Kidney epithelial cell (primary cell): Measurements from ENCODE around the gene CCR1. TPM values are rescaled to one million over a fixed set of nuclear protein-coding genes. Genes with fewer than 3 reads are reported as not detected.
"Not testable (repeated sequence)": the region's sequence is repeated elsewhere in the genome, so short reads cannot be mapped to it uniquely, and the experiment has no call there.

Source experiments
- DNase-seq: peaks from one replicate; pipeline ENCODE4 v3.0.0-alpha.2; 2010; ENCODE audit warnings: low read depth
- H3K27me3 ChIP-seq: 2 replicates; pipeline ENCODE4 v1.6.0; 2011; ENCODE audit warnings: low read length; ENCODE audit not compliant: control insufficient read depth, insufficient read depth
- H3K36me3 ChIP-seq: 2 replicates; pipeline ENCODE4 v1.5.1; 2011; ENCODE audit warnings: low read length; ENCODE audit not compliant: control insufficient read depth, insufficient read depth
- H3K4me3 ChIP-seq: 2 replicates; pipeline ENCODE4 v1.5.1; 2011; ENCODE audit warnings: low read depth, mild to moderate bottlenecking, control low read depth, low read length
- total RNA-seq: library from RNA; depleted of rRNA; stranded (reverse); fragments of >200 nt; gene quantifications from 2 replicates; pipeline ENCODE4 v1.2.3, GENCODE V29; 2015
- TF ChIP-seq, protein P1 (sequence below): IDR thresholded peaks from 2 replicates; pipeline ENCODE4 v1.5.1; 2011; ENCODE audit warnings: mild to moderate bottlenecking, moderate library complexity, low read length, control low read depth, inconsistent platforms; ENCODE audit not compliant: insufficient read depth, poor library complexity, severe bottlenecking

The CCR1 gene
- total RNA-seq, 1 donor from 2014 or later: not detected

DNA sequence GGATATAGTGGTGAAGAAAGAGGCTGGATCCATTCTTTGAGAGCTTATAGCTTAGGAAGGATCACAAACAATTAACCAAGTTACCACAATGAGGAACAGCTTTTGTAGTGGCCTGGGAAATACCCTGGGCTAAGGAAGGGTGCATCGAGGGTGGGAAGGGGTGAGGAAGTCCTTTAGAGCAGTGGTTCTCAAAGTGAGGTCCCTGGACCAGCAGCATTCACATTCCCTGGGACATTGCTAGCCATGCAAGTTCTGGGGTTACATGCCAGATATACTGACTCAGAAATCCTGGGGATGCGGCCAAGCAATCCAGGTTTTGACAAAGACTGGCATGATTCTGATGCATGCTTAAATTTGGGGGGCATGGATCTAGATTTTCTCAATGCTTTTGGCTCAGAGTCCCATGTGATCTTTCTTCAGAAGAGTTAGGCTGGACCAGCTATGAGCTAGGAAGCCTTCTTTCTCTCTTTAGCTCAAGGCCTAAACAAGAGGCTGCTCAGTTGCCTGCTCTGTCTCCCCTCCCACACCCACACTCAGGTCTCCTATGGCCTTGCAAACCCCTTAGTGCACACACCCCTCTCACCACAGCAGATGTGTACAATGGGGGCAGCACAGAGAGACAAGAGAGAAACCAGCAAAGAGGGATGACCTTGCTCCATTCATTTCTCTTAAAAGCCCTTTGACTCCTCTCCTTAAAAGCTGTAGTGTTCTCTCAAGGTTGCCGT is 1.8 kb upstream of the CCR1 start:
- Histone ChIP-seq H3K4me3 (no peak overlapping the region), H3K27me3 (peaks cover 4% of the 10 kb centered on the region), H3K36me3 (no peaks in the 10 kb centered on the region)
- TF ChIP-seq, protein P1, sequence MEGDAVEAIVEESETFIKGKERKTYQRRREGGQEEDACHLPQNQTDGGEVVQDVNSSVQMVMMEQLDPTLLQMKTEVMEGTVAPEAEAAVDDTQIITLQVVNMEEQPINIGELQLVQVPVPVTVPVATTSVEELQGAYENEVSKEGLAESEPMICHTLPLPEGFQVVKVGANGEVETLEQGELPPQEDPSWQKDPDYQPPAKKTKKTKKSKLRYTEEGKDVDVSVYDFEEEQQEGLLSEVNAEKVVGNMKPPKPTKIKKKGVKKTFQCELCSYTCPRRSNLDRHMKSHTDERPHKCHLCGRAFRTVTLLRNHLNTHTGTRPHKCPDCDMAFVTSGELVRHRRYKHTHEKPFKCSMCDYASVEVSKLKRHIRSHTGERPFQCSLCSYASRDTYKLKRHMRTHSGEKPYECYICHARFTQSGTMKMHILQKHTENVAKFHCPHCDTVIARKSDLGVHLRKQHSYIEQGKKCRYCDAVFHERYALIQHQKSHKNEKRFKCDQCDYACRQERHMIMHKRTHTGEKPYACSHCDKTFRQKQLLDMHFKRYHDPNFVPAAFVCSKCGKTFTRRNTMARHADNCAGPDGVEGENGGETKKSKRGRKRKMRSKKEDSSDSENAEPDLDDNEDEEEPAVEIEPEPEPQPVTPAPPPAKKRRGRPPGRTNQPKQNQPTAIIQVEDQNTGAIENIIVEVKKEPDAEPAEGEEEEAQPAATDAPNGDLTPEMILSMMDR: no peak
- no peak for DNase-seq

DNA sequence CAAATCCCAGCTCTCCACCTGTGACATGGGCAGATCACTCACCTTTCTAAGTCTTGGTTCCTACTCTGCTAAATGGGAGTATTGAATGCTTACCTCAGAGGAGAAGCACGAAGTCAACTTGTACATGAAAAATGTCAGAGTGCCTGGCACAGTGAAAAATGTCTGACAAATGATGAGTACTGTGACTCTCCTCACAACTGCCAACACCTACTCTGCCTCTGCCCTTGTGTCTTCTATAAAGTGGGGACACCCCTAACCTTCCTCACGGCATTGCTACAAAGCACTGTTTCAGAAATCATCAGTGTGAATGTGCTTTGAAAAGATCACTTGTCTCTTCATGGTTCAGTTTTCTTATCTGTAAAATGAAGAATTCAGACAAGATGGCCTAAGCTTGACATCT is 940 bp upstream of the CCR1 start:
- Histone ChIP-seq H3K27me3 (peaks cover under 1% of the 10 kb centered on the region), H3K4me3 (no peak overlapping the region), H3K36me3 (no peaks in the 10 kb centered on the region)
- no peak for DNase-seq
- TF ChIP-seq, protein P1: no peak

DNA sequence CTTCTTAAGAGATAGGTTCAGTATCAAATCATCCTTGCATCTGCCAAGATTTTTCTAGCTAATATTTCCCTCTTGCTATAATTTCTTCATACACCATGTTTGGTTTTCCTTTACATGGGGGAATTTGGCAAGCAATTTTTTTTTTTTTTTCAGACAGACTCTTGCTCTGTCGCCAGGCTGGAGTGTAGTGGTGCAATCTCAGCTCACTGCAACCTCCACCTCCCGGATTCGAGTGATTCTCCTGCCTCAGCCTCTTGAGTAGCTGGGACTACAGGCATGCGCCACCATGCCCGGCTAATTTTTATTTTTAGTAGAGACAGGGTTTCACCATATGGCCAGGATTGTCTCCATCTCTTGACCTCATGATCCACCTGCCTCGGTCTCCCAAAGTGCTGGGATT is 599 bp downstream of the CCR1 start:
- not testable (repeated sequence) for H3K27me3 ChIP-seq, H3K4me3 ChIP-seq, H3K36me3 ChIP-seq, DNase-seq

DNA sequence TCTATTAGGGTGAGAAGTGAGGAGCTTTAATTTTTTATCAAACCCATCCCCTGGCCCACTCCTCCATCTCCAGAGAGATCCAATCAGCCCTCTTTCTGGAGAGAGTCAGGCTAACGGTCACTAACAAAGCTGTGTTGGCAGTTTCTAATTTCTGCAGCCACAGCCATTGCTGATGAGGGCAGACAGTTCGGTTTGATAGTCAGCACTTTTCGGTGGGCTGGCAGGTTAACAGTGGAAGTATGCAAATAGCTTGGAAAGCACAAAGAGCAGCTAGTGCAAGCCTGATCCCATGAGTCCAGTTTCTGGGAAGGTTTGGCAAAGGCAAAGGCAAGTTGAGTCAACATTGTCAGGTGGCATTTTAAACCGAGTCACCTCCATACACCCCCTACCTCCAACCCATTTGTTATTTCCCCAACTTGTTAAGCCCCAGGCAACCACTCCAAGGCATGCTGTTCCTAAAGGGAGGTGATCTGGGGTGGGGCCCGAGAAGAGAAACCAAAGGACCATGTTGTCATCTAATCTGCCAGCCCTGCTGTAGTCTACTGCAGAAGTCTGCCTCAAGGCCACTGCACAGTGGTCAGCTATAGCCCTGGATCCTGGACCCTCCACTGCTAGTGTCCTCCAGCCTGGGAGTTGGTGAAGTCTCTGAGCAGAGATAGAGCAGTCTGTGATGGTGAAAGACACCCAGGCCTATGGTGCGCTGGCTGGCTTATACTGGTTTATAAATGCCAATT is 1.7 kb downstream of the CCR1 start:
- TF ChIP-seq, protein P1: no peak
- Histone ChIP-seq H3K27me3 (no peaks in the 10 kb centered on the region), H3K4me3 (no peak overlapping the region), H3K36me3 (no peaks in the 10 kb centered on the region)
- no peak for DNase-seq

DNA sequence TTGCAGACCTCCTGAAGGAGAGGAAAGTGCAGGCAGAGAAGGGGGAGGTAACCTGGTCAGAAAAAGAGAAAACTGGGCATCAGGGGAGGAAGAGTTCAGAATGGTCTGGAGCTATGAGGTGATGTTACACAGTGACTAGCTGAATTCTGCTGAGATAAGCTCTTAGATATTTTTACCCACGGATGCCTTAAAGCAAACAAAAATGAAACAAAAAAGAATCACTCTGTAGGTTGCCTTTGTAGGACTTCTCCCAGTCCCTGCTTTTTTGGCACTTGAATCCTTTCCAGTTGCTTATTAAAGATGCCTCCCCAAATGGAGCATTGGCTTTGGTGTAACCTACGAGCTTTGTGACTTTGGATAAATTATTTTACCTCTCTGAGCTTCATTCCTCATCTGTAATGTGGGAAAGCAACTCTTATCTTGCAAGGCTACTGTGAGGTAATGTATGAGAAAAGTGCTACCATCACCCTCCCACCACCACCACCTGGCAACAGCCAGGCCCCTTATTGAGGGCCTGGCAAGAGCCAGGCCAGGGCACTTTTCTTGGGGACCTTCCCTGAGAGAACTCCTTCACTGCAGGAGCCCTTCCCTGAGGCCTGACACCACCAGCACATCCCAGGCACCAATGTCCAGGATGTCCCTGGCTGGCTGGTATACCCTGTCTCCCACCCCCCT is 2.7 kb downstream of the CCR1 start:
- no peak for DNase-seq
- Histone ChIP-seq H3K36me3 (no peaks in the 10 kb centered on the region), H3K27me3 (no peaks in the 10 kb centered on the region), H3K4me3 (no peak overlapping the region)
- TF ChIP-seq, protein P1: no peak

DNA sequence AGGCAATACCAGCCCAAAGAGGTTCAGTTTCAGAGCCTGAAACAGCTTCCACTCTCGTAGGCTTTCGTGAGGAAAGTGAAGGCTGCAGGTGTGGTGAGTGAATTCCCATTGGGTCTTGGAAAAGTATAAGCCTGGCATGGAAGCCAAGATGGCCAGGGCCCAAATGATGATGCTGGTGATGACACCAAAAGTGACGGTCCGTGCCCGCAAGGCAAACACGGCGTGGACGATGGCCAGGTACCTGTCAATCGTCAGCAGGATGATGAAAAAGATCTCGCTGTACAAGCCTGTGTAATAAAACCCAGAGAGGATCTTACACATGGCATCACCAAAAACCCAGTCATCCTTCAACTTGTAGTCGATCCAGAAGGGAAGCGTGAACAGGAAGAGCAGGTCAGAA is 4.4 kb downstream of the CCR1 start:
- DNase-seq: no peak
- Histone ChIP-seq H3K36me3 (no peaks in the 10 kb centered on the region), H3K27me3 (no peaks in the 10 kb centered on the region), H3K4me3 (no peak overlapping the region)
- TF ChIP-seq, protein P1: no peak
